Thyroid gland (tissue), 4 donors: ENCODE results near the gene KCNMA1.

Experiments used
- CTCF ChIP-seq, 6 experiments: fragments of 200-600 bp in 3 of 6; fragments of 450-650 bp in 3 of 6; sonication (generic) in 3 of 6; IDR thresholded peaks; one replicate each; pipeline ENCODE4 v1.5.1; 2016 to 2019; ENCODE audit warnings: antibody characterized with exemption in 6 of 6, mild to moderate bottlenecking in 2 of 6, inconsistent platforms in 1 of 6, moderate library complexity in 1 of 6
- POLR2A ChIP-seq, 2 donors: fragments of 450-650 bp; IDR thresholded peaks; one replicate each; pipeline ENCODE4 v1.6.1; 2017; ENCODE audit warnings: antibody characterized with exemption in 2 of 2, mild to moderate bottlenecking in 2 of 2, moderate library complexity in 1 of 2

DNA sequence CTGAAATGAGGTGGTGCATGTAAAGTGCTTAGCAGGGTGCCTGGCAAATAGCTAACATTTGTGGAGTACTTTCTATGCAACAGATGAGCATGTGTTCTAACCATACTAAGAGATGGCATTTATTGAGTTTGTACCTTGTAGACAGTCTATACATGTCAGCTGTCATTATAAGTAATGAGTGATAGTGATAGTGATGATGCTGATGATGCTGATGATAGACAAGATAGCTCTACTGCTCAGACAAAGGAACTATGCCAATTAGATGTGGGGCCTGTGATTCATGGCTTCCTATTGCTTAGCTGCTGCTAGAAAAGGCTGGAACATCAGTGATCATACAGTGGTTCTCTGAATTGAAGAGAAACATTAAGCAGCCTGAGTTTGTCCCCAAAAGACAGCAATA, 585.8 kb downstream of the KCNMA1 start:
- TF ChIP-seq CTCF (IDR thresholded peaks at IDR 0.05) (no peak), POLR2A (IDR thresholded peaks at IDR 0.05) (no peak)
